Fibroblast of lung (primary cell): Measurements from ENCODE around the gene MAP3K15. TPM values are rescaled to one million over a fixed set of nuclear protein-coding genes. Genes with fewer than 3 reads are reported as not detected.

Experiments used
- DNase-seq, 2 donors: peaks; one replicate each; pipeline versions ENCODE4 v3.0.0 to v3.0.0-alpha.2; 2010; ENCODE audit warnings: low read depth in 2 of 2
- H2AFZ ChIP-seq: 2 replicates; pipeline ENCODE4 v1.5.1; 2012; ENCODE audit warnings: low read length, control low read depth, inconsistent platforms
- H3K27ac ChIP-seq: 2 replicates; pipeline ENCODE4 v1.5.1; 2011; ENCODE audit warnings: low read length, control low read depth; ENCODE audit not compliant: insufficient read depth
- H3K27me3 ChIP-seq: 2 replicates; pipeline ENCODE4 v1.5.1; 2011; ENCODE audit warnings: mild to moderate bottlenecking, low read length; ENCODE audit not compliant: control insufficient read depth, insufficient read depth
- H3K36me3 ChIP-seq: 2 replicates; pipeline ENCODE4 v1.5.1; 2011; ENCODE audit warnings: low read length; ENCODE audit not compliant: control insufficient read depth, insufficient read depth
- H3K4me1 ChIP-seq: 2 replicates; pipeline ENCODE4 v1.5.1; 2011; ENCODE audit warnings: low read length; ENCODE audit not compliant: control insufficient read depth, insufficient read depth; ENCODE audit errors: extremely low read depth
- H3K4me2 ChIP-seq: 2 replicates; pipeline ENCODE4 v1.5.1; 2011; ENCODE audit warnings: low read length, control low read depth; ENCODE audit not compliant: insufficient read depth; ENCODE audit errors: extremely low read depth
- H3K4me3 ChIP-seq, 4 experiments: fragments of 200-600 bp in 1 of 4; sonication (generic) in 1 of 4; replicated peaks in 1 of 4; 2 replicates each; pipeline ENCODE4 v1.5.1; 2011 to 2016; ENCODE audit warnings: low read length in 4 of 4, low read depth in 3 of 4, mild to moderate bottlenecking in 3 of 4, control low read depth in 2 of 4, inconsistent platforms in 1 of 4, mixed read lengths in 1 of 4; ENCODE audit not compliant: insufficient read depth in 1 of 4; ENCODE audit errors: control extremely low read depth in 1 of 4
- H3K79me2 ChIP-seq: 2 replicates; pipeline ENCODE4 v1.5.1; 2012; ENCODE audit warnings: mild to moderate bottlenecking, low read length, inconsistent platforms; ENCODE audit not compliant: control insufficient read depth, insufficient read depth
- H3K9ac ChIP-seq: 2 replicates; pipeline ENCODE4 v1.5.1; 2011; ENCODE audit warnings: mild to moderate bottlenecking, low read length, control low read depth; ENCODE audit not compliant: insufficient read depth
- H3K9me3 ChIP-seq: 2 replicates; pipeline ENCODE4 v1.5.1; 2012; ENCODE audit warnings: low read depth, low read length; ENCODE audit not compliant: control insufficient read depth, insufficient read depth
- H4K20me1 ChIP-seq: 2 replicates; pipeline ENCODE4 v1.5.1; 2011; ENCODE audit warnings: low read length; ENCODE audit not compliant: control insufficient read depth, insufficient read depth; ENCODE audit errors: extremely low read depth
- EZH2 ChIP-seq: IDR thresholded peaks from 2 replicates; pipeline ENCODE4 v1.5.1; 2012; ENCODE audit warnings: low read length, control low read depth, mild to moderate bottlenecking; ENCODE audit errors: missing control alignments
- polyA plus RNA-seq, 2 donors: library from polyadenylated mRNA; depleted of rRNA in 1 of 2; stranded (reverse) in 1 of 2; unstranded in 1 of 2; fragments of >200 nt; gene quantifications; 2 replicates each; pipeline ENCODE4 v1.2.1, GENCODE V29; 2011 to 2012; ENCODE audit warnings: missing spikeins in 1 of 2
- total RNA-seq: library from RNA; depleted of rRNA; stranded (reverse); fragments of >200 nt; gene quantifications from 2 replicates; pipeline ENCODE4 v1.2.1, GENCODE V29; 2014
- TF ChIP-seq, protein P1 (sequence below), 2 donors: IDR thresholded peaks in 1 of 2; conservative IDR thresholded peaks in 1 of 2; 1 replicate in 1 of 2; 2 replicates in 1 of 2; pipeline ENCODE4 v1.5.1; 2011 to 2012; ENCODE audit warnings: low read length in 2 of 2, control low read depth in 1 of 2, inconsistent platforms in 1 of 2, low read depth in 1 of 2, mild to moderate bottlenecking in 1 of 2

MAP3K15 gene
- total and polyA plus RNA-seq, 2 donors (not counting 1 experiment from before 2014, with no cell fraction given): under 0.01 to 0.14 TPM

GRCh38 chrX:19539665-19540064, 24.4 kb upstream of the MAP3K15 start:
- H3K4me2 ChIP-seq: no peak overlapping the region
- no peaks in the 10 kb centered on the region for H3K79me2 ChIP-seq
- no peak overlapping the region for H3K9ac ChIP-seq
- H3K4me3 ChIP-seq: no peak overlapping the region
- H4K20me1 ChIP-seq: no peaks in the 10 kb centered on the region
- H3K9me3 ChIP-seq: no peaks in the 10 kb centered on the region
- no peak overlapping the region for H3K27ac ChIP-seq
- H3K27me3 ChIP-seq: no peaks in the 10 kb centered on the region
- TF ChIP-seq, protein P1, sequence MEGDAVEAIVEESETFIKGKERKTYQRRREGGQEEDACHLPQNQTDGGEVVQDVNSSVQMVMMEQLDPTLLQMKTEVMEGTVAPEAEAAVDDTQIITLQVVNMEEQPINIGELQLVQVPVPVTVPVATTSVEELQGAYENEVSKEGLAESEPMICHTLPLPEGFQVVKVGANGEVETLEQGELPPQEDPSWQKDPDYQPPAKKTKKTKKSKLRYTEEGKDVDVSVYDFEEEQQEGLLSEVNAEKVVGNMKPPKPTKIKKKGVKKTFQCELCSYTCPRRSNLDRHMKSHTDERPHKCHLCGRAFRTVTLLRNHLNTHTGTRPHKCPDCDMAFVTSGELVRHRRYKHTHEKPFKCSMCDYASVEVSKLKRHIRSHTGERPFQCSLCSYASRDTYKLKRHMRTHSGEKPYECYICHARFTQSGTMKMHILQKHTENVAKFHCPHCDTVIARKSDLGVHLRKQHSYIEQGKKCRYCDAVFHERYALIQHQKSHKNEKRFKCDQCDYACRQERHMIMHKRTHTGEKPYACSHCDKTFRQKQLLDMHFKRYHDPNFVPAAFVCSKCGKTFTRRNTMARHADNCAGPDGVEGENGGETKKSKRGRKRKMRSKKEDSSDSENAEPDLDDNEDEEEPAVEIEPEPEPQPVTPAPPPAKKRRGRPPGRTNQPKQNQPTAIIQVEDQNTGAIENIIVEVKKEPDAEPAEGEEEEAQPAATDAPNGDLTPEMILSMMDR (conservative IDR thresholded peaks at IDR 0.05 in 1 of 2, IDR thresholded peaks at IDR 0.05 in 1 of 2; ENCODE audit: low read depth in 1 of 2, low read length in 2 of 2): no peak
- no peak for TF ChIP-seq EZH2
- no peak for DNase-seq
- no peak overlapping the region for H2AFZ ChIP-seq
- H3K36me3 ChIP-seq: no peaks in the 10 kb centered on the region
- H3K4me1 ChIP-seq: no peaks in the 10 kb centered on the region

DNA sequence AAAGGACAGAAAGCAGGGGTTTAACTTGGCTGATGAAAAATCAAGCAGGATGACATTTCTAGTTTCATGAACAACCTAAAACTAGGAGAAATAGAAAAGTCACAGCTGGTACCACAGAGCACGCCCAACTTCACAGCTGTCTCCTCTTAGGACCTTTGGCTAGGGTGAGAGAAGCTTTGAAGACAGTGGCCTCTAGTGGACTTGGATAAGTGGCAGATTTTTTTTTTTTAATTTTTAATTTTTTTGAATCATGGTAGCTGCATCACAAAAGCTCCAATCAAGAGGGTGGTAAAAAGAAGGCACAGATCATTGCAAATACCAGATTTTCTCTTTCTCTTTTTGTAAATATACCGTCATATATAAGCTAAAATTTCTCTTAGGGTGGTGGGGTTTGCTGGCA, 20.2 kb upstream of the MAP3K15 start:
- no peaks in the 10 kb centered on the region for H3K27me3 ChIP-seq
- DNase-seq: peak in 1 of 2 donors; percentile 65

GRCh38 chrX:19532709-19533108, 17.4 kb upstream of the MAP3K15 start:
- H3K4me1 ChIP-seq: no peaks in the 10 kb centered on the region
- H4K20me1 ChIP-seq: no peaks in the 10 kb centered on the region
- H3K27me3 ChIP-seq: no peaks in the 10 kb centered on the region
- H3K36me3 ChIP-seq: no peaks in the 10 kb centered on the region
- H3K79me2 ChIP-seq: no peaks in the 10 kb centered on the region
- H3K4me2 ChIP-seq: no peak overlapping the region
- no peak for DNase-seq
- no peak overlapping the region for H3K4me3 ChIP-seq
- no peak overlapping the region for H3K27ac ChIP-seq
- H3K9me3 ChIP-seq: no peaks in the 10 kb centered on the region
- TF ChIP-seq, protein P1 (conservative IDR thresholded peaks at IDR 0.05 in 1 of 2, IDR thresholded peaks at IDR 0.05 in 1 of 2; ENCODE audit: low read depth in 1 of 2, low read length in 2 of 2): no peak
- no peak for TF ChIP-seq EZH2
- H3K9ac ChIP-seq: no peak overlapping the region
- H2AFZ ChIP-seq: no peak overlapping the region

More for the DNA sequence above, 20.2 kb upstream of the MAP3K15 start:
- H3K9ac ChIP-seq: no peak overlapping the region
- no peak overlapping the region for H3K27ac ChIP-seq
- no peaks in the 10 kb centered on the region for H3K79me2 ChIP-seq
- H3K4me3 ChIP-seq: no peak overlapping the region
- H3K36me3 ChIP-seq: no peaks in the 10 kb centered on the region
- no peak overlapping the region for H2AFZ ChIP-seq
- H3K4me1 ChIP-seq: no peaks in the 10 kb centered on the region
- no peaks in the 10 kb centered on the region for H4K20me1 ChIP-seq
- TF ChIP-seq, protein P1 (conservative IDR thresholded peaks at IDR 0.05 in 1 of 2, IDR thresholded peaks at IDR 0.05 in 1 of 2; ENCODE audit: low read depth in 1 of 2, low read length in 2 of 2): peak; percentile 37 to 49
- no peak for TF ChIP-seq EZH2
- no peaks in the 10 kb centered on the region for H3K9me3 ChIP-seq
- H3K4me2 ChIP-seq: no peak overlapping the region
